GM18508 (cell line): ENCODE measurements around the gene SIGLEC6.

Source experiments
- ATAC-seq: cut with Tn5 transposase; IDR thresholded peaks from one replicate; pipeline ENCODE4 v1.9.1; 2021; ENCODE audit warnings: moderate number of reproducible peaks; ENCODE audit not compliant: insufficient read depth, unreplicated experiment

The SIGLEC6 gene

DNA sequence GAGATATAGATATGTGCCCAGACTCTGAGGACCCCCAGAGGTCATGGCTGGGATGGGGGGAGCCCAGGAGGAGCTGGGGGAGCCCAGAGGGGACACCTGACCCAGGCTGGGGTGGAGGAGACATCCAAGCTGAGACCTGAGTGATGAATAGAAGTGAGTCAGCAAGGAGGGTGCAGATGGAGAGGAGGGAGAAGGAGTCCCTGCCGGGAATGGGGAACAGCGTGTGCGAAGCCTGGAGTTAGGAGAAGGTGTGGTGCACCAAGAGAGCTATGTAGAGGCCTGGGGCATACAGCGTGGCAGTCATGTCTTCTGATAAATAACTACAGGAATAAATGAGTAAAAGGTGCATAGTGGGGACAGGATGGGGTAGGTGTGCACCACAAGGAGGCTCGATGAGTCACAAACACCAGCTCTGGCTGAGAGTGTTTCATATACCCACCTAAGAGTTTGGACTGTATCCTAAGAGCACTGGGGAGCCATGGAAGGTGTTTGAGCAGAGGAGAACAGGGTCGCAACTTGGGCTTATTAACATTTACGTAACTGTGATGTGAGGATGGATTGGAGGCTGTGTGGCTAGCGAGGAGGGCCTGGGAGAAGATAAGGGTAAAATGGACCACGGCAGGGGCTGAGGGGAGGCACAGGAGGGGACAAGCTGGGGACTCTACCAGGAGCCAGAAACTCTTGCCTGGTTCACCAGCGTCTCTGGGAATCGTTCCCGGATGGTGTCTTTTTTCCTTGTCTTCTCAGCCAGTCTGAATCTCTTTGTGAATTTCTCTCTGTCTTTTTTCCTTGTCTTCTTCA is 51.7 kb downstream of the SIGLEC6 start:
- no peak for ATAC-seq

DNA sequence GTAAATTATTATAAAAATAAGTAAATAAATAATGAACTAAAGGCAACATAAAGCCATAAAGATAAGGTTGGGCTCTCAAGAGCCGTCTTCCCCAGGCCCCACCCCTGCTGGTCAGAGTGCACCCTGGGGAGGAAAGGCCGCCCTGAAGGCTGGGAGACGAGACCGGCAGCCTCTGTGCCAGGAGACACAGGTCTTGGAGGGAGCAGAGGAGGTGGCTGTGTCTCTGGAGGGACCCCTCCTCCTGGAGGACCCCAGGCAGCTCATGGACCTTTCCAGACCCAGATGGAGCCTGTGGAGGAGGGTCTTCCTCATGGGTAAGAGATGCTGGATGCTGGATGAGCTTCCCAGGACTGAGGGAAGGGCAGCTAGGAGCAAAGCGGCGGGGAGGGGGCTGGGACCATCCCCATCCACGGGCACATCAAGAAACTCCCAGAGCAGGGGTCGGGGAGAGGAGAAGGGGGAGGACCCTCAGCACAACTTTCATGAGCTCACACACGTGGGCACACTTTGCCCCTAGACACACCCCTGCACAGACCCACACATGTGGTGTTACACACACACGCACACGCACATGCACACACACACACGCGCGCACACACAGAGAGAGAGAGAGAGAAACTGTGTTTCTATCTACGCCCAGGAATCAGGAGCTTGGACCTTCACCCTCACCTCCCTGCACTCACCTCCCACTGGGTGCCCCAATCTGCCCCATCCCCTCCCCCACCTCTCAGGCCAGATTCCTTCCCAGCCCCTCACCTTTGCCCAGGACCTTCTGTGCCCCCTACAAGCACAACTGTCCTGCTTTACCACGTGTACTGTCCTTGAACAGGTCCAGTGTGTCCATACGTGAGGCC is 52.9 kb downstream of the SIGLEC6 start, which contains the start of gene CEACAM18:
Gene CEACAM18, plus strand, starts transcription at position 159 of the 854 bp plus-strand sequence.
- ATAC-seq = no peak

DNA sequence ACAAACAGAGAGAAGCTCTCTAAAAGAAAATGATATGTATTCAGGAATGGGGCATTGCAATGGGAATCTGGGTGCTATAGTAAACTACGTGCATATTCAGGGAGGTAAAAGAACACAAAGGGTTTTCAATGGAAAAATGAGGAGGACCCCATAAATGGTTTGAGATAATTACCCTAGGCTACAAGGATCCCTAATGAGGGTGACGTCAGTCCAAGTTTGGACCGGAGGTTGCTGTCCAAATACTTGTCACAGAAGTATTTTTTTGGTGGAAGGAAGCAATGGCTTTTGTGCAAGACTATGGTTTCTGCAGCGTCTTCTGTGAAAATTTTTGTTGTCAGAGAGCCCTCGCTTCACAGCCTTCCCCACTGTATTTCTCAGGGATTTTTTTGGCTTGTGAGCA is 54.1 kb downstream of the SIGLEC6 start:
- ATAC-seq = no peak

DNA sequence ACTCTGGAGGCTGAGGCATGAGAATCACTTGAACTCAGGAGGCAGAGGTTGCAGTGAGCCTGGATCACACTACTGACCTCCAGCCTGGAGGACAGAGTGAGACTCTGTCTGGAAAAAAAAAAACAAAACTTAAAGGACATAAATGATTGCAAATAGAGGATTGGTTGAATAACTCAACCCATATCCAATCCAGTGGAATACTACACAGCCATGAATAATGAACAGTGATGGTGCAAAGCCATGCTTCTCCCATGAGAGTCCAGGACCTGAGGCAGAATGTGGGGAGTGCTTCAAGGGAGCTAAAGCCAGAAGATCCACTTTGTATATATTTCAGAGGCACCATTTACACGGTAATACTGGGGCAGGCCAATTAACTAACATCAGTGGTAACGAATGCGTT is 55.3 kb downstream of the SIGLEC6 start:
- ATAC-seq = no peak

DNA sequence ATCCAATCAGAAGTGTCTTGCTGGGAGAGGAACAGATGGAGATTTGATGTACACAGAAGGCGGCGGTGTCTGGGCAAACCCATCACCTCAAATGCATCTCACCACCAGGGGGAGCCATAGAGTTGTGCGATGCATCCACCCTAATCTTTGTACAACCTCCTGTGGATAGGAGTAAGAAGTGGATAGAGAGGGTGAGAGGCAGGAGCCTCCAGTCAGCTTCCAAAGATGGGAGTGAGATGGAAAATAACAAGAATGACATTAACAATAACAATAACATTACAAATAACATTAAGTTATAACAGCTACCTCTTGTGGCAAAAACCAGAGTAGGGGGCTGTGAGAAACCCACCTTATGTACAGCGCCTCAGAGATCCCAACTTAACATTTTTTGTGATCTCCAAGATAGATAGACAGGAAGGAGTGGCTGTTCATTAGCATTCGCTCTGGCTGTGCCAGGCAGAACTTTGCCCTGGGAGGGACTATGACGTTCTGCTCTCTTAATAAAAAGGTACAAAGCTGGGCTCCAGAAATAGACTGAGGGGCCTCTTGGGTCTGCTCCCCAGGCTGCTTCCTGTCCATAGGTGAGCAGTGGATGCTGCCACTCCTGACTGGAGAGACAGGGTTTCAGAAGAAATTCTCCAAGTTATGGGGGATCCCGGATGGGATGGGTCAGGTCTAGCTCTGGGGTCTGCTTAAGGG is 58.3 kb downstream of the SIGLEC6 start:
- ATAC-seq = no peak

DNA sequence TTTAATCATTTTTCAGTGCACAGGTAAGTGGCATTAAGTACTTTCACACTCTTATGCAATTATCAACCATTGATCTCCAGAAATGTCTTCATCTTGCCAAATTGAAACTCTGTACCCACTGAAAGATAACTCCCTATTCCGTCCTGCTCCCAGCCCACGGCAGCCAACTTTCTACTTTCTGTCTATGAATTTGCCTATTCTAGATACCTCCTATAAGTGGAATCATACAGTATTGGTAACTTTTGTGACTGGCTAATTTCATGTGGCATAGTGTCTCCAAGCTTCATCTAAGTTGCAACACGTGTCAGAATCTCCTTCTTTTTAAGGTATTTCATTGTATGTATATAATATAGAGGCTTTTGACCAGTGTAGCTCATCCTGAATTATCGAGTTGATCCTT is 58.9 kb downstream of the SIGLEC6 start:
- no peak for ATAC-seq

DNA sequence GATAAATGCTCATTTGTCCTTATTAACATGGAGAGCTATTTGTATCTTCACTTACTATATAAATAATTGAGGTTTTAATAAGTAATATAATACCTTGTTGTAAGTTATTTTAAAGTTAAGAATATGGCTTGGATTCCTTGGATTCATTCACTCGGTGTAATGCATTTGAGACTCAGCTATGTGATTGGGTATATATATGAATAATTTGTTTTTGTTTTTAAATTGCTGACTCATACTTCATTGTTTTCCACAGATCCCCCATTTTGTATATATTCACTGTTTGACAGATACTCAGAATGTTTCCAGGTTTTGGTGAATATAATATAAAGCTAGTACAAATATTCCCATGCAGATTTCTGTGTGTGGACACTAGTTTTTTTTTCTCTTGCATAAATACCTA is 59.9 kb downstream of the SIGLEC6 start:
- no peak for ATAC-seq

DNA sequence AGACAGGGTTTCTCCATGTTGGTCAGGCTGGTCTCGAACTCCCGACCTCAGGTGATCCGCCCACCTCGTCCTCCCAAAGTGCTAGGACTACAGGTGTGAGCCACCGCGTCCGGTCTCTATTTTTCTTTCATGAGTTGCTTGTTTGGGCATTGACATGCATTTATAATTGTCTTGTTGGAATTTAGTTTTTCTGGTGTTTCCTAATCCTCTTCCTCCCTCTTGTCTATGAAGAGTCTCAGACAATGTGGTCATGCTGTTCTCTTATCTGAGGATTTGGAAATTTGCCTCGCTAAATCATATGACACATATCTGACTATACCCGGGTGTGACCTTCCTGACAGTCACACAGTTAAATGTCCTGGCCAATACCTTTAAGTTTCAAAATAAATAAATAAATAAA is 60.5 kb downstream of the SIGLEC6 start:
- no peak for ATAC-seq

DNA sequence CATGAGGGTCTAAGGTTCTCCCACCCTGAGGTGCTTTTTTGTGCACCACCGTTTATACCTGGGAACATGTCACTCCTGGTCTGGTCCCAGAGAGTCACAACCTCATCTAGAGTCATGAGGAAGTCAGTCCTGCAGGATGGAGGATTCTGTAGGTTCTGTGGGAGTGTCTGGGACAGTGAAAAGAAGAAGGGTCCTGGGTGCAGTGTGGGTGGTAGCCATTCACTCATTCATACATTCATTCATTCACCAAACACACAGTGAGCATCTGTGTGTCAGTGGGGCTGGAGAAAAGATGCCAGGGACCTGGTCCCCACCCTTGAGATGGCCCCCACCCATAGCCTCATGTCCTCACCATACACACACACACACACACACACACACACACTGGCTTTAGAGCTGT is 61.8 kb downstream of the SIGLEC6 start:
- no peak for ATAC-seq

DNA sequence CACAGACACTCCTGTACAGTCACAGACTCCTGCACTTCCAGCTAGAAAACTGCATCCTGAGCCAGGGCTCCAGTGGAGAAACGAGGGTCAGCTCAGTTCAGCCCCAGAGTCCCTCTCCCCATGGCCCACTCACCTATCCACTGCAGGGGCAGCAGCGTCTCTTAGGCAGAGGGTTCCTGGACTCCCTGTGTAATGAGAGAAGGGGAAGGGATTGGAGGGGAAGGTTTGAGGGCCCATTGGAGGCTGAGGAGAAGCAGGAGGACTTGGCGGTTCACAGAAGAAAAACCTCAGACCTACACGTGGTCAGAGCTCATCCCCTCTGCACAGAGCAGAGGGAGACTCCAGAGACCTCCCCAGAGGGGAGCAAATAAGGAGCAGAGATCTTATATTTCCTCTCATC is 62.3 kb downstream of the SIGLEC6 start:
- ATAC-seq = no peak

DNA sequence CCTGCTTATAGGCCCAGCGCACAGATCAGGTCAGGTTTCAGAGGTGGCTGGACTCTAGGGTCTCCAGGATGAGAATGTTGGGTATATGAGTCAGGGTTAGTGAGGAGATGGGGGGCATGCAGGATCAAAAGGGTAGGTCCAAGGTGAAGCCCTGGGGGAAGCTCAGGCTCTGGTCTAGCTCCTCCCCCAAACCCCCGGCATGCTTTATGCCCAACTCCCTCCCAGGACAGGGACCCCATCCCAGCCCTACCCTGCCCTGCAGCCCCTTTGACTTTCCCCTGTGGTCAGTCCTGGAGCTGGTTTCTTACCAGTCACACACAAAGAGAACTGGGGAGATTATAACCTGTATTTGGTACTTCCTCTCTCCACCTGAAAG is 62.9 kb downstream of the SIGLEC6 start:
- no peak for ATAC-seq

DNA sequence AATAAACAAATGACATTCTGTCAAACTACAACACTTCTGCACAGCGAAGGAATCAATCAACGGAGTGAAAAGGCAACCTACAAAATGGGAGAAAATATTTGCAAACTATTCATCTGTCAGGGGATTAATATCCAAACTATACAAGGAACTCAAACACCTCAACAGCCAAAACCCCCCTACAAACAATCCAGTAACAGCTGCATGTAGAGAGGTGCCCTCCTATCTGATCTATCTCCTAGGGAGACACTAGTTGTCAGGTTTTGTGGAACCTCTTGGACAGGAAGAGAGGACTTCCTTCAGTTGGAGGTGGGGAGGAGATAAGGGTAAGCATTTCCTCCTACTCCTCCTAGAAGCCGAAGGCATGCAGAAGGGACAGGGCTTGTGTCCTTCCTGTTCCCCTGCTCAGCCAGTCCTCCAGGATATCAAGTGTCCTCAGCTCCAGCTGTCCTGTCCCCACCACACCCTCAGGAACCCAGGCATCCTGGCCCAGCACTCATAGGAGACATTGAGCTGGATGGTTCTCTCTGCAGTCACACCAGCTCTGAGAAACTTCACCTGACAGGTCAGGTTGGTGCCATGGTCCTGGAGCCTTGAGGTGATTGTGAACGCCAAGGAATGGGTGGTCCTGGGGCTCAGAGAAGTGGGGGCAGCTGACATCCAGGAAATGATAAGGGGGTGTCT is 63.5 kb downstream of the SIGLEC6 start:
- no peak for ATAC-seq
